Rectal smooth muscle tissue (tissue), 1 donor: ENCODE results near the gene APPL2.
A peak's percentile ranks its signal among the peaks of the same experiment; 100 is the strongest.
"Not testable (repeated sequence)": the region's sequence is repeated elsewhere in the genome, so short reads cannot be mapped to it uniquely, and the experiment has no call there.

Experiments used
- H3K27ac ChIP-seq: one replicate; pipeline ENCODE4 v1.7.0; 2013; ENCODE audit warnings: low read depth, low read length, inconsistent platforms
- H3K27me3 ChIP-seq: one replicate; pipeline ENCODE4 v1.7.0; 2013; ENCODE audit warnings: low read length; ENCODE audit not compliant: control insufficient read depth, insufficient read depth
- H3K36me3 ChIP-seq: one replicate; pipeline ENCODE4 v1.7.0; 2013; ENCODE audit warnings: low read length; ENCODE audit not compliant: control insufficient read depth, insufficient read depth
- H3K4me1 ChIP-seq: one replicate; pipeline ENCODE4 v1.7.0; 2013; ENCODE audit warnings: low read length; ENCODE audit not compliant: control insufficient read depth, insufficient read depth
- H3K4me3 ChIP-seq: one replicate; pipeline ENCODE4 v1.7.0; 2013; ENCODE audit warnings: low read length
- H3K9ac ChIP-seq: one replicate; pipeline ENCODE4 v1.7.0; 2013; ENCODE audit warnings: low read length

Gene APPL2

DNA sequence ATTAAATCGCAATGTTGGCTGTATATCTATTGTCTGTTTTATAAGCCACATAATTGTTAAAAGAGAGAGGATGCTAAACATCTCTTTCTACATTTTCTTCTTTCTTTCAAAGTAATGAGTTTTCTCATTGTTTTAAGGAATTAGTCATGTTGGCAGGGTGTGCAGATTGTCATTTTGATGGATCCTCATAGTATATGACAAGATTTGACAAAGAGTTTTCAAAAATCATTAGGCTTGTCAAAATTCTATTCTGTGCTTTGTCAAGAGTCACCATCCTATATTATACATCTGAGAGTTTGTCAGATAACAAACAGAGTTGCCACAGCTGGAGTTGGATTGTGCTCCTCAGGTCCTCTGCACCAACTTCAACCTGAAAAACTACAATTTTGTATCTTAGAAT is 35.4 kb upstream of the APPL2 start:
- no peak overlapping the region for H3K4me3 ChIP-seq
- H3K27me3 ChIP-seq = no peaks in the 10 kb centered on the region
- H3K9ac ChIP-seq = no peak overlapping the region
- H3K36me3 ChIP-seq = no peaks in the 10 kb centered on the region
- H3K4me1 ChIP-seq = no peaks in the 10 kb centered on the region
- H3K27ac ChIP-seq = no peak overlapping the region

DNA sequence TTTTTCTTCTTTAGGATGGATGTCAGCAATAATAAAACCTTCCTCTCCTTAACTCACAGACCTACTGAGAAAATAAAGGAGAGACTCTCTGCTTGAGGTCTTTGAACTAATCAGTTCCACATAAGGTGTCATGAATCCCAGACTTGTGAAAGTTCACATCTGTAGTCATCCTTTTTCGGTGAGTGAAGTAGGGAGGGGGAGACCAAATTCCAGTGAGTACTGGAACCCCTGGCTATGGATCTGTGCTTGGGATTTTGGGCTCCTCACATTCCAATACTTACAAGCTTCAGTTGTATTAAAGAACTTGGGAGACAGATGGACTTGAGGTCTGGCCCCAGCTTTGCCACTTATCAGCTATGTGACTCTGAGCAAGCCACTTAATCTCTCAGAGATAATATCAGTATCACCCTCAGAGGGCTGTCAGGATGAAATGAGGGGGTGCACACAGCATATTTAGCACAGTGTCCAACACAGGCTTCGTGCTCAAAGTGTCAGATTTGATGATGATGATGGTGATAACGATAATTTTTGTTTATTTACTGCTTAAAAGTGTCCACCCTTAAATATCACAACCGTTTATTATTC is 34.8 kb upstream of the APPL2 start:
- Histone ChIP-seq H3K27ac (no peak overlapping the region), H3K4me1 (no peaks in the 10 kb centered on the region), H3K27me3 (no peaks in the 10 kb centered on the region), H3K9ac (no peak overlapping the region), H3K36me3 (no peaks in the 10 kb centered on the region), H3K4me3 (no peak overlapping the region)

DNA sequence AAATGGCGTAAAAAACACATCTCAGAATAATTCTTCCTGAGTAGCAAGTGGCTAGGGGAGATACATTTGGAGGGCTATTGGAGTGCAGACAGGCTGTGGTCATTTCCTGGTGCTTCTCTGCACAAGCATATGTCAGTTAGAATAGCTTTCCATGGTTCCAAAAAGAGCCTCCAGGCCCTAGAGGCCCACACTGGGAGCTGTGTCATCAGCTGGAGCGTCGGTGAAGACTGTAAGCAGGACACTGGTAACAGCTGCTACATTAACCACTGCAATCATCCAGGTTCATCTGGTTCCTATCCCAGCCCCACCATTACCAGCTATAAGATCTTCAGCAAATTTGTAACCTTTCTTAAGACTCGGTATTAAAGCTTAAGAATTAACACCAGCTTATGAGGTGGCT is 31.7 kb upstream of the APPL2 start:
- H3K27ac ChIP-seq = no peak overlapping the region
- no peaks in the 10 kb centered on the region for H3K4me1 ChIP-seq
- H3K27me3 ChIP-seq = no peaks in the 10 kb centered on the region
- H3K36me3 ChIP-seq = no peaks in the 10 kb centered on the region
- H3K9ac ChIP-seq = no peak overlapping the region
- H3K4me3 ChIP-seq = no peak overlapping the region

DNA sequence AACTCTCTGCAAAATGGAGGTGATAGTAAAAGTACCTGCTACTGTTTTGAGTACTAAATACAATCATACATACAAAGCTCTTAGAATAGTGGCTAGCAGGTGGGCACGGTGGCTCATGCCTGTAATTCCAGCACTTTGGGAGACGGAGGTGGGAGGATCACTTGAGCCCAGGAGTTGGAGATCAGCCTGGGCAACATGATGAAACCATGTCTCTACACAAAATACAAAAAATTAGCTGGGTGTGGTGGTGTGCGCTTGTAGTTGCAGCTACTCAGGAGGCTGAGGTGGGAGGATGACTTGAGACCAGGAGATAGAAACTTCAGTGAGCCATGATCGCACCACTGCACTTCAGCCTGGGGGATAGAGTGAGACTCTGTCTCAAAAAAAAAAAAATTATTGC is 28.8 kb upstream of the APPL2 start:
- Histone ChIP-seq H3K9ac (no peak overlapping the region), H3K4me1 (no peaks in the 10 kb centered on the region), H3K4me3 (no peak overlapping the region), H3K36me3 (no peaks in the 10 kb centered on the region), H3K27ac (no peak overlapping the region), H3K27me3 (no peaks in the 10 kb centered on the region)

DNA sequence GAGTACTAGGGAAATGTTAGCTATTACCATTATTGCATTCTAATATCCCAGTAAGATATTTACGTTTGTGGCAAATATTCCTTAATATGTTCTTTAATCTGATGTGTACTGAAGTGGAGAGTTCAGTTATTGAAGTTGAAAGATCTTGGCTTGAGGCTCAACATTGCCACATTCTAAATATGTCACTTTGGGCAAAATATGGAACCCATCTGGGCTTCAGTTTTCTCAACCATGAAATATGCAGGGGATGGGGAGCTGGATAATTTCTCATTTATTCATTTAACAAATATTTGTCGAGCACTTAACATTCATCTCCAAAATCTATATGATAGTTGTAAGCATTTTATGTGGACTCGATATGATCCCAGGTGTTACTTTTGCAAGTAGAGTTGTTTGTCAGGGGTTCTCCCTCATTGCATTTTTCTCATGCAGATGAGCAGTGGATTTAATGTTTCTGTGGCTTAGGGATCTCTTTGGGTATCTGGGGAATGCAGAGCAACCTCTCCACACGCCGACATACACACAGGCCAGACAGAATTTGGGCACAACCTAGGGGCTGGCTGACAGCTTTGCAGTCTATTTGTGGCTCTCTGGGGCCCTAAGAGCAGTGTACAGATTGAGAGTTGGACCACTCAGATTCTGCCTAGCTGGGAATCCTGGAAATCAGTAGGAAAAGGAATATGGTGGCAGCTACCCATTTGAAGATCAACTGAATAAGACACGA is 26.6 kb upstream of the APPL2 start:
- H3K9ac ChIP-seq = no peak overlapping the region
- no peaks in the 10 kb centered on the region for H3K36me3 ChIP-seq
- no peaks in the 10 kb centered on the region for H3K27me3 ChIP-seq
- H3K4me3 ChIP-seq = no peak overlapping the region
- H3K4me1 ChIP-seq = no peaks in the 10 kb centered on the region
- no peak overlapping the region for H3K27ac ChIP-seq

DNA sequence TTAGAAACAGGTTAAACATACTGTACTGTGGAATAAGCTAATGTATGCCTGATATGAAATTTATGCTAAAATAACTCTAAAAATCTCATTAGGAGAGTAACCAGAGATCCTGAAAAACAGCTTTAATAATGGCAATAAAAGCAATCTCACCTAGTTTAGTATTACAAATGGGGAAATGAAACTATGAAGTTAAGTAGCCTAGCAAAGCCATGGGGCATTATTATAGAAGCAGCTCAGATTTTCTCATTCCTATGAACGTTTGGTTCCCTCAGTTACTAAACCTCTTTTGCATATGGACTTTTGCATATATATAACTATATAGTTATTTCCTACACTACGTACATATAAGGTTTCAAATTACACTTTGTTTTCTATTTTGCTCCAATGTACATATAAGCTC is 25.0 kb upstream of the APPL2 start:
- no peaks in the 10 kb centered on the region for H3K27me3 ChIP-seq
- no peak overlapping the region for H3K9ac ChIP-seq
- no peaks in the 10 kb centered on the region for H3K4me1 ChIP-seq
- no peak overlapping the region for H3K4me3 ChIP-seq
- no peak overlapping the region for H3K27ac ChIP-seq
- no peaks in the 10 kb centered on the region for H3K36me3 ChIP-seq

DNA sequence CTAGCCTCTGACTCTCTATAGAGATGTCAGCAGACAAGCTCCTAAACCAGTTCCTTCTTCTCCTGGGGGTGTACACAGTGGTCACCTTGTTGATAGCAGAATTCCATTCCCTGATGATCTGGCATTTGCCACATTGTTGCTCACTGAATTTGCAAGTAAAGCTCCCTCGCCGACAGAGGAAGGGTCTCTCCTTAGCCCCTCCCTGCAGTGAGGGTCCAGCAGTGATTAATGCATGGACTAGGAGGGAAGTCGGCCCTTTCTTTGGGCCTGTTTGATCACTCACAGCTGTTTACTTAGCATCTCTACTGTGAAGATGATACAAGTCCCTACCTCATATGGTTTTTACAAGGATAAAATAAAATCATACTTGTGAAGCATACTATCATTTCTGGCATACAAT is 23.3 kb upstream of the APPL2 start:
- H3K27ac ChIP-seq = no peak overlapping the region
- H3K4me3 ChIP-seq = no peak overlapping the region
- no peak overlapping the region for H3K9ac ChIP-seq
- no peaks in the 10 kb centered on the region for H3K36me3 ChIP-seq
- H3K4me1 ChIP-seq = no peaks in the 10 kb centered on the region
- no peaks in the 10 kb centered on the region for H3K27me3 ChIP-seq

DNA sequence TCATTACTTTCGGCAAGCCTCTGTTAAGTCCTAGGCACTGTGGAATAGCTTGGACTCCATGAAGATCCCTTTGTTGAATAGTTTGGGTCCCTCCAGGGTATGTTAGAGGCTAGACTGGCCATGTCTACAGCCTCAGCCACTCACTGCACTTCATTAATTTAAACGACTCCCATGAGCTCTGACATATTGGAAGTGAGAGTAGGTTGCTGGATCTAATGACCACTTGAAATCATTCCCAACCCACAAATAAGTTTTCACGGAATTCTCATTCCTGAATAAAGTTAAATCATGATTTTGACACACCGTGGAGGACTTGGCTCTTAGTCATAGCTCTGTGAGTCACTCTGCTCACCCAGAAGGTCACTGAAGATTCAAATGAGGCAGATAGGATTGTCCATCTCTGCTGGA is 21.4 kb upstream of the APPL2 start:
- no peaks in the 10 kb centered on the region for H3K27me3 ChIP-seq
- no peaks in the 10 kb centered on the region for H3K4me1 ChIP-seq
- H3K9ac ChIP-seq = no peak overlapping the region
- H3K4me3 ChIP-seq = no peak overlapping the region
- H3K36me3 ChIP-seq = no peaks in the 10 kb centered on the region
- H3K27ac ChIP-seq = peak overlapping the region; percentile 46

DNA sequence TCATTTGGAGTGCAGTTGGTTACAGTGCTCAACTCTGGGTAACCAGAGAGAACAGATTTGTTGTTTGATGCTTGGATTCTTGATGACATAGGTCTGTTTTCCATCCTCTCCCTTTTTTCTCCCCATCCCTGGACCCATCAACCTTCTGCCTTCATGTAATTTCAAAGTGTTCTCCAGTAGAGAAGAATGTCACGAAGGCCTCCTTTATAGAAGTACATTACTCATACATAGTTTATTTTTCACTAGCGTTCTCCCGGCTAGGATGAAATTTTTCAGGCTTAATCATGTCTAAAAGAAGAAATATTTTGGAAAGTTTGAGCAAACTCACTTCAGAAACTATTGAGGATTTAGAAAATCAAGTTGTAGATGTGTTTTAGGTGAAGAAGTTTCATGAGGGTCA is 20.9 kb upstream of the APPL2 start:
- no peaks in the 10 kb centered on the region for H3K36me3 ChIP-seq
- no peak overlapping the region for H3K9ac ChIP-seq
- no peak overlapping the region for H3K4me3 ChIP-seq
- H3K27me3 ChIP-seq = no peaks in the 10 kb centered on the region
- H3K27ac ChIP-seq = peak overlapping the region; percentile 46
- H3K4me1 ChIP-seq = no peaks in the 10 kb centered on the region

DNA sequence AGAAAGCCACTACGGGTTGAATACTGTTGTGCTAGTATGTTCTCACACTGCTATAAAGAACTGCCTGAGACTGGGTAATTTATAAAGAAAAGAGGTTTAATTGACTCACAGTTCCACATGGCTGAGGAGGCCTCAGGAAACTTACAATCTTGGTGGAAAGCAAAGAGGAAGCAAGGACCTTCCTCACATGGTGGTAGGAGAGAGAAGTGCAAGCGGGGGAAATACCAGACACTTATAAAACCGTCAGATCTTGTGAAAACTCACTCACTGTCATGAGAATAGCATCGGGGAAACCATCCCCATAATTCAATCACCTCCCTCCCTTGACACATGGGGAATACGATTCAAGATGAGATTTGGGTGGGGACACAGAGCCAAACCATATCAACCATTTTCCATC is 20.5 kb upstream of the APPL2 start:
- not testable (repeated sequence) for H3K36me3 ChIP-seq, H3K9ac ChIP-seq, H3K27me3 ChIP-seq, H3K4me1 ChIP-seq, H3K27ac ChIP-seq, H3K4me3 ChIP-seq

DNA sequence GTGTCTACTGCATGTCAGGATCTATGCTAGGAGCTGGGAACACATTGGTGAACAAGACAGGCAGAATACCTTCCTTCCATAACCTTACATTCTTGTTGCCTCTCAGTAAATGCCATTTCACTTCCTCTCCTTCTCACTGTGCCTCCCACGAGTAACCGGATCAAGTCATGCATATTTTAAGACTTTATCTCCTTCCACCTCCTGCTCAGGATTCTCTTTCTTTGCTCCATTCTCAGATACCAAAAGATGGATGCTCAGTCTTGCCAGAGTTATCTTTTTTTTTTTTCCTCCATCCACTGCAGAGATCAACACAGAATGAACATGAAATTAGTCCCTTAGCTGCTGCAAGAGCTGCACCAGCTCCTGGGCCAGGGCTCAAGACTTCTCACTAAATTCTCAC is 20.0 kb upstream of the APPL2 start:
- H3K4me3 ChIP-seq = no peak overlapping the region
- no peak overlapping the region for H3K9ac ChIP-seq
- no peaks in the 10 kb centered on the region for H3K4me1 ChIP-seq
- no peak overlapping the region for H3K27ac ChIP-seq
- no peaks in the 10 kb centered on the region for H3K27me3 ChIP-seq
- no peaks in the 10 kb centered on the region for H3K36me3 ChIP-seq

DNA sequence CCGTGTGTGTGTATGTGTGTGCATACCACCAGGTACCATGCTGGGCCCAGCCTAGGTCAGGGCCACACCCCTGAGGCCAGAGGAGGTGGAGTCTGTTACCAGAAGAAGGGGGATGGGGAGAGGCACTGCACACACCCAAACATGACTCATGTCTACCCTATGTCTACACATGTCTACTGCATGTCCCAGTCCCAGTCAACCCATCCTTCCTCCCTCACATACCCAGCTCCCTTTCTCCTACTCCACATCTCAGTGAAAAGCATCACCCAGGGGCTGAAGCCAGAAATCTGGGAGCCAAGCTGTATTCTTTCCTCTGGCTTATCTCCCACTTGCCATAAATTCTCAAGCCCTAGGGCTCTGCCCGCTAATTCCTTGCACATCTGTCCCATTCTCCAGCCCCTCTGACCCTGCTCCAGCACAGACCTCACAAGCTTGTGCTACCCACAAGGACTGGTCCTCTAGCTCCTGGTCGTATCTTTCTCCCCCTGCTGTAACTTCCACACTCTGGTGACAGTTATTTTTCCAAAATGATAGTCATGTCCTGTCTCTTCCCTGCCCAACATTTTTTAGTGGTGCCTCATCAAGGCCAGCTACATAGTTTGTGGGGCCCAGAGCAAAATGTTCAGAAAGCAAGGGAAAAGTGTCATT is 18.0 kb upstream of the APPL2 start:
- no peaks in the 10 kb centered on the region for H3K4me1 ChIP-seq
- H3K27me3 ChIP-seq = no peaks in the 10 kb centered on the region
- no peak overlapping the region for H3K27ac ChIP-seq
- H3K36me3 ChIP-seq = no peaks in the 10 kb centered on the region
- no peak overlapping the region for H3K9ac ChIP-seq
- H3K4me3 ChIP-seq = no peak overlapping the region

DNA sequence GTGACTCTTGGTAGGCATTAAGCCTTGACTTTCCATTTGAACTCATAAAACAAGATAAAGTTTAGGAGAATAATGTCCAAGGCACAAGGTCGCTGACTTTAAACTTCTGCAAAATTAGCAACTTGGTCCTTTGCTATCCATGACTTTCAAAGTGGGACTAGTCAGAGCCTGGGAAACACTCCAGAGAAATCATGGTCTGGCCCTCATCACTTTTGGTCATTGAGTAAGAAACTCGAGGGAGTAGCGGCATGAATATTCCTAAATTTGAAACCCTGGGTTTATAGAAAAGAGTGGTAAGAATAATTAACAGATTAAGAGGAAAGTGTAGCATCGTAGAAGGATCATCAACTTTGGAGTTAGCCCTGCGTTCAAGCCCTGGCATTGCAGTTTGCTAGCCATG is 16.9 kb upstream of the APPL2 start:
- H3K36me3 ChIP-seq = no peaks in the 10 kb centered on the region
- no peaks in the 10 kb centered on the region for H3K27me3 ChIP-seq
- H3K4me3 ChIP-seq = no peak overlapping the region
- H3K9ac ChIP-seq = no peak overlapping the region
- no peaks in the 10 kb centered on the region for H3K4me1 ChIP-seq
- H3K27ac ChIP-seq = no peak overlapping the region
